Stimulated activated CD4-positive, alpha-beta T cell treated with anti-CD3 and anti-CD28 coated beads, Interleukin-2, amount 100 ng/mL, for 48 hours (primary cell): ENCODE data around the gene SND1.
A peak's percentile ranks its signal among the peaks of the same experiment; 100 is the strongest.

Experiments
- DNase-seq, 2 donors: peaks; one replicate each; pipeline ENCODE4 v3.0.0-alpha.2; 2020

The SND1 gene

DNA sequence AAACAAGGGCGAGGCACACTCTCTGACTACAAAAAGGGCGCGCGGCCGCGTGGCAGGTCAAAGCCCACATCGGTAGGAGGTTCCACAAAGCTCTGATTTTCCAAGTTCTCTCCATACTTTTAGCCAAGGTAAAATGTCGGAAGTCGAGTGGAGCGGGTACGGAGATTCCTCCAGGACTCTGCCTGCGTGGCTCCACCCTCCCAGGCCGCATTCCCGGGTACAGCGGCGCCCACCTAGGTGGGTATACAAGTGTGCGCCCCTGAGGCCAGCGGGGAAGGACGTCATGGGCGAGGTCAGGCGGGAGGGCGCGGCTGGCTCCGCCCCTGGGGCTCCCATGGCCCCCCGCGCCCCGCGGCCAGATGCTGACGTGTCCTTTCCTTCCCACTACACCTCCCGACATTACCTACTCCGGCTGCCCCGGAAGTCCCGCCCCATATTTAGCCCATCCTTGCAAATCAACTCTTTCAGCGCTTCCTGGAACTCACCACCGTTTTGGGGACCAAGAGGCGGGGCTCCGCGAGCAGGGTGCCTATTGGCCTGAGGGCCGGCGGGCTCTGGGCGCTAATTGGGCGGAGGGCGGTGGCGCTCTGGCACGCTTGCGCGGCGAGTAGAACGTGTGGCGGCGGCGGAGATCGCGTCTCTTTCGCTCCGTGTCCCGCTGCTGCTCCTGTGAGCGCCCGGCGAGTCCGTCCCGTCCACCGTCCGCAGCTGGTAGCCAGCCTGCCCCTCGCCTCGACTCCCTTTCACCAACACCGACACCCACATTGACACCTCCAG lies at the start of gene SND1:
Gene SND1 (plus strand): TSS at position 639 of the 777 bp plus-strand sequence. CDS start 180 bp downstream, outside the sequence.
- peak; percentile 93 to 96 for DNase-seq

DNA sequence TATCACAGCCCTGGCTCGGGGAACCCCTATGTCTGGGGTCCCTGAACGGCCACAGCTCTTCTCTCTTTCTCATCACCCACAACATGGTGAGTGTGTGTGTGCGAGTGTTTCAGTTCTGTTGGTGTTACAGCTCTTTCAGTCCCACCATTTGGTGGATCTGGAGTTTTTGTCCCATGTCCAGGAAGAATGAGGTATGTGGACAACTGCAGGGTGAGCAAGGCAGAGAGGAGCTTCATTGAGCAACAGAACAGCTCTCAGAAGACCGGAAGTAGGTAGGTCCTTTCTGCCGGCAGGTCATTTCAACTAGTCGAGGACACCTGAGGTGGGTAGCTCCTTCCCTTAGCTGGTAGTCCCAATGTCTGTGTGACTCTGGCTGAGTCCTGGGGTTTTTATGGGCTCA lies 43.5 kb upstream of the SND1 start:
- no peak for DNase-seq

DNA sequence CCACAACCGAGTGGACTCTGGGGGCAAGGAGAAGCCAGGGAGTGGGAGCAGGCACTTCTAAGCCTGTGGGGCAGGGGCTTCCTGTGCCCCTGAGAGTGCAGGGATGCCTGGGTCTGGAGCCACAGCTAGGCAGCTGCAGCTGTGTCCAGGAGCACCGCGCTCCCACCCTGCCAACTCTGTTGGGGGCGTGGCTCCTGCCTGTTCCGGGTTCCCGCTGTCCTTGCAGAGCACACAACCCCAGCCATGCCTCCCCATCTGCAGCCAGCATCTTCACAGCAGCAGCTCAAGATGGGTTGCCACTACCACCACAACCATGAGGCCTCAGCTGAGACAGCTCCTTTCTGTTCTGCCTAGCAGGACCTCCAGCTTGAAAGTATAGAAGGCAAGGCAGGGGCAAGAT lies 42.7 kb upstream of the SND1 start:
- DNase-seq = no peak

DNA sequence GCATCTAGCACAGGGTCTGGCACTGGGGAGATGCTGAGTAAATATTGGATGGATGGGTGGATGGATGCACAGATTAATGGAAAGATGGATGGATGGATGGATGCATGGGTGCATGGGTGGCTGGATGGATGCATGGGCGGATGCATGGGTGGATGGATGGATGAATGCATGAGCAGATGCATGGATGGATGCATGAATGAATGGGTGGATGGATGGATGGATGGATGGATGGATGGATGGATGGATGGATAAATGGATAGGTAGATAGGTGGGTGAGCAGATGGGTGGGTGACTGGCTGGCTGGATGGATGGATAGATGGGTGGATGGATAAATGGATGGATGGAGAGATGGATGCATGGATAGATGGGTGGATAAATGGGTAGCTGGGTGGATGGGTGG lies 39.7 kb upstream of the SND1 start:
- no peak for DNase-seq

DNA sequence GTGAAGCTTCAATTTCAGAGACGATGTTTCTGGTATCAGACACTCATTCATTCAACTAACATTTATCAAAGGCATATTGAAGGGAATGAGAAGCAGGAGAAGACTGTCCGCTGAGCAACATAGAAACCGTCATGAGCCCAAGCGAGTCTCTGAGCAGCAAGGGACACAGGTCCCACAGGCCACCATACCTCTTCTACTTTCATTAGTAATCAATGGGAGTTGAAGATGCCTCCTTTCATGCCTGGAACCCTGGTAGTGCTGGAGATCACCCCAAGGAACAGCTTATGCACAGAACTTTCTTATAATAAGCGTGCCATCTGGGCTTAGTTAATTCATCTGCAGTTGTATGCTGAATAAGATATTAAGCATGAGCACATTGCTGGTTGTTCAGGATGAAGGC lies 35.3 kb upstream of the SND1 start:
- no peak for DNase-seq

DNA sequence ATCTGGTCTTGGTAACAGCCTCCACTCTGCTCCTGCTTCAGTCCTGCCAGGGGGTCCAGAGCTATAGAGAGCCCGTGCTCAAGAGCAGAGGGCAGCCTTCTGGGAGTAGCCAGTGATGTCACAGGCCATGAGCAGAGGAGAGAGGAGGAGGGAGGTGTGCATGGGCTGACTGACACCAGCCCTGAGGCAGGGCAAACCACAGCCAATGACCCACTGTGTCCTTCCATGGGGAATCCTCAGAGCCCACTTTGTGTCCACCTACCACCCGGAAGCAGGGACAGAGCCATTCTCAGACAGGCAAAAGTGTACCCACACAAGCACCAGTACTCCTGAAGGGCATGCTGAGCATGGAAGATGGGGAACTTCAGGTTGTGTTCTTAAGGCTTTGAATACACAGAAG lies 34.0 kb upstream of the SND1 start, which contains the start of gene PAX4:
Gene PAX4 (minus strand): TSS at position 101 of the 400 bp plus-strand sequence. CDS start 2,214 bp downstream, outside the sequence.
- no peak for DNase-seq

DNA sequence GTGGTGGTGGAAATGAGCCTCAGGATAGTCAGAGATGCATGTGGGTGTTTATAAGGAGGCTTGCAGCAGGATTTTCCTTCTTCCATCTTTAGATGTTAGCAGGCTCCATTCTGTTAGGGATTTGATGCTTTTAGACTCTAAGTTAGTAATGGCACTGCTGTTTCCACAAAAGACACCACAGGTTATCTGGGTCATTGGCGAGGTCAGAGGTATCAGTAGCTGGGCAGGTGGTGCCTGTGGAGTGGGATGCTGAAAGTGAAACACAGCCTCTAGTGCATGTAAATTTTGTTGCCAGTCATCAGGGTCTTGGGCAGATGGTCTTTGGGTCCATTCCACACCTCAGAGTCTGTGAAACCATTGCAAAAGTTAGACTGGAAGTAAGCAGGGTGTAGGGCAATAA lies 33.2 kb upstream of the SND1 start:
- no peak for DNase-seq

DNA sequence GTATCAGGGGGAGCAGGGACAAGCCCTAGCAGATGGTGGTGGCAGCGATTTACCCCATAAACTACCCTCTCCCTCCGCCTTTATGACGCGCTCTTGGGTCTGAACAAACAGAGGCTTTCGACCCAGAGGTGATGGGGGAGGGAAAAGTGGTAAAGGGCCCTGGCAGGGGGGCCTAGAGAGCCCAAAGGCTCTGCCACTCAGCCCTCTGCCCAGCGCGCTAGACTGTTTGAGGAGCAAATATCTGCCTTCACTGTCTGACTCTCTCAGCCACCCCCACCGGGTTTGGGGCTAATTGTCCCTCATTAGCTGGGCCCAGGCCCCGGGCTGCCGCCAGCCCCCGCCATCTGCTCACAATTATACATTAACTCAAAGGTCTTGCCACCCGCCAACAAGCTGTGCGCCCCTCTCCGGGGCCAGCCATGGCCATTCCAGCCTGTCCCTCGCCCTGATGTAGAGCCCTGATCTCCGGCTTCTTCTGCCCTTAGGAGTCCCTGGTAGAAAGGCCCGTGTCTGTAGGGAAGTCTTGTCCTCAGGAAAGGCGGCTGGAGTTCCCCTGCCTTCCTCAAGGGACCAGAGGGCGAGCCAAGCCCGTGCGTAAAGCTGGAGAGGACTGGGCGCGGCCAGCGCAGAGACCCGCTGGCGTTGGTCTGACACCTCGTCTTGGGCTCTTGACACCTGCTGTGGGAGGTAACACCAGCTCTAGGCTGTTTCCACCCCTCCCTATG lies 32.2 kb upstream of the SND1 start:
- no peak for DNase-seq

DNA sequence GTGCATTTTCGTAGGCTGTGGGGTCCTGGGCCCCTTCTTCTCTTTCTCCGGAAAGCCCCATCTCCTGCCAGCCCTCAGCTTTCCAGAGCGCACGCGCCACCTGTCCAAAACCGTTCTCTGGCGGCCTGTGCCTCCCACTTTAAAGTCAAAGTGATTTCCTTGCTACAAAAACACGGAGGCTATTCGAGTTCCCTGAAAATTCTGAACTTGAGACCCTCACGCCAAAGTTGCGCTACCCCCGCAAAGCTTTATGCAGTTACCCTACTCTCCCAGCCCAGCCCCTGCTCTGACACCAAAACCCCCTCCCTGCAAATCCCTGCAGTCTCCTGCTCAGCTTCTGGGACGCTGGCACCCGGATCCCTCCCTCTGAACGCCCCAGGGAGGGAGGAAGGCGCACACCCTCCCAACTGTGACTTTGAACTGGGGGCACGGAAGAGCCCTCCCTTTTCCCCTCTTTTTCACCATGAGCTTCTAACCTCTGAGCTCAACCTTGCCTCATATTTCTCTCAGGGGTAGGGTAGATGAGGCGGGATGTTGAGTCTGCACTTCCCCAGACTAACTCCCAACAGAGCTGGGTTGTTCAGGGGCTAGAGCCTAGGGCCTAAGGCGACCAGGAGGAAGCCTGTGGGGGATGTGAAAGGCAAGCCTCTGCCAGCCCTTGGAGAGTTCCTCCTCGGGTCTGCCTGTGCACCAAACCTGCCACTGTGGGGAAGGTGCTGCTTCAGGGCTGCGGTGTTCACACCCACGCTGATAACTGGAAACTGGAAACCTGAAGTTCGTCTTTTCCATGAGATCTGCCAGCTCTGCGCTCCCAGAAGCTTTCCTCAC lies 31.4 kb upstream of the SND1 start:
- DNase-seq = no peak

DNA sequence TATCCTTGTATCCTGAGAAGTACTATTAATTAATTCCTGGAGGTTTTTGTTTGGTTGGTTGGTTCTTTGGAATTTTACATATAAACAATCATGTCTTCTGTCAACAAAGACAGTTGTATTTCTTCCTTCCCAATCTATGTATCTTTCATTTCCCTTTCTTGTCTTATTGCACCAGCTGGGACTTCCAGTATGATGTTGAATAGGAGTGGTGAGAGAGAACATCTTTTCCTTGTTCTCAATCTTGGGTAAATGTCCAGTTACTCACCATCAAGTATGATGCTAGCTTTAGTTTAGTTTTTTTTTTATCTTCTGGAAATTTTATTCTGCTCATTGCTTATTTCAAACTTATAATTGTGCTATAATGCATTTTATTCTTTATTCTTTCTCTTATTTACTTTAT lies 26.7 kb upstream of the SND1 start:
- no peak for DNase-seq

DNA sequence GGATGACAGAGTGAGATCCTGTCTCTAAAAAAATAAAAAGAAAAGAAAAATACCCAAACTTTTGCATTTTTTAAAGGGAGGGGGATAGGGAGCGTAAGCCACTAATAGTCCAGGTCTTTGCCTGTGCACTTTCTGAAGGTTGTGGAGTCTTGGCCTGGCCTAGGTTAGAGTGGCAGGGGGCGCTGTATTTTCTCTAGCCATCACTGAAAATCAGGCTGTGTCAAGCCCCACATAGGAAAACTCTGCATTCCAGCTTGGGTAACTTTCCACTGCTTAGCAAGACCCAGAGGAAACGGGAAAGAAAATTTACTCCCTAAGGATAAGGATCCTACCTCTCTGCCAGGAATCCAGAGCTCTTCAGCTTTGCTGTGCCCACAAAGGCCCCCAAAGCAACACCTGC lies 23.5 kb upstream of the SND1 start:
- DNase-seq = no peak

DNA sequence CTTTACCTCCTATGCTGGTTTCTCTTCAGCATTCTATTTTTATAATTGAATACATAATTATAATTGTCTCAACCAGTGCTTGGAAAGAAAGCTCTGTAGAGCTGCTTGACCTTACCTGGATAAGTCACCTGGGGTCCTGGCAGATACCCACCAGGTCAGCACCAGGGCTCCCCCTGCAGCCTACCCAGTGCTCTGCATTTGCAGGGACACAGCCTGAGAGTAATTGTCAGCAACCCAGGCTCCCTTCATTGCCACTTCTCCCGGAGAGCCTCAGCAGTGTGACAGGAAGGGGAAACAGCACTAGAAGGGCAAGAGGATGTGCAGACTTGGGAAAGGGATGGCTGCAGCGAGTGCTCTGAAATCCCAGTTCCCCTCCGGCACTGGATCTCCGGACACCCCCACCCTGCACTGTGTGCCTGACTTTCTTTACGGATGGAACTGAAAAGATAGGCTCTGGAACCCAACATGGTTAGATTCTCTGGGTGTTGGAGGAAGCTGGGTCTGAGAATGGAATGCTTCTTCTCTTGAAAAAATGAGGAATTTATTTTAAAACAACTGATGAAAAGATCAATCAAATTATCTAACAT lies 22.6 kb upstream of the SND1 start:
- DNase-seq = peak in 1 of 2 donors; percentile 38

DNA sequence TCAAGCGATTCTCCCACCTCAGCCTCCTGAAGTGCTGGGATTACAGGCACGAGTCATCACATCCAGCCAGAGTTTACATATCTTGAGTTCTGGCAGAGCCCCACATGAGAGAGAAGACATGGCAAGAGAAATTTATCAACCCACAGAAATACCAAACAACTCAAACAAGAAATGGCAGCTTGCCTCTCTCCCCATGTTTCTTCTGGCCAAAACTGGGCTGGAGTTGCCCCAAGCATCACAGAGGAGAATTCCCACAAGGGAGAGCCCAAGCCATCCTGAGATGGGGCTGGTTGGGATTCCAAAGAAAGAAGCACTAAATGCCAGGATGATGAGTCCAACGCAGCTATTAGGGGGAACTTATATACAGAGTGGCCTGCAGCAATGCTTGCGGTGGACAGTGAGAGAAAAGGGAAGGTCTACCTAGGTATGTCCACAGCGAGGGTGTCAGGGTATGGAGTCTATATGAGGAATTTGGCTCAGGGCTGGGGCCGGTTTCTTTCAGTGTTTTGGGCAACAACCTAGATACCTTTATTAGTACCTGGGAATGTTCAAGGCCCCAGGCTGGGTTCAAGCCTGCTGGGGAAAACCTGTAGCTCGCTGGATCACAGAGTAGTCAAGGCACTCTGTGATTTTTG lies 19.6 kb upstream of the SND1 start:
- no peak for DNase-seq

DNA sequence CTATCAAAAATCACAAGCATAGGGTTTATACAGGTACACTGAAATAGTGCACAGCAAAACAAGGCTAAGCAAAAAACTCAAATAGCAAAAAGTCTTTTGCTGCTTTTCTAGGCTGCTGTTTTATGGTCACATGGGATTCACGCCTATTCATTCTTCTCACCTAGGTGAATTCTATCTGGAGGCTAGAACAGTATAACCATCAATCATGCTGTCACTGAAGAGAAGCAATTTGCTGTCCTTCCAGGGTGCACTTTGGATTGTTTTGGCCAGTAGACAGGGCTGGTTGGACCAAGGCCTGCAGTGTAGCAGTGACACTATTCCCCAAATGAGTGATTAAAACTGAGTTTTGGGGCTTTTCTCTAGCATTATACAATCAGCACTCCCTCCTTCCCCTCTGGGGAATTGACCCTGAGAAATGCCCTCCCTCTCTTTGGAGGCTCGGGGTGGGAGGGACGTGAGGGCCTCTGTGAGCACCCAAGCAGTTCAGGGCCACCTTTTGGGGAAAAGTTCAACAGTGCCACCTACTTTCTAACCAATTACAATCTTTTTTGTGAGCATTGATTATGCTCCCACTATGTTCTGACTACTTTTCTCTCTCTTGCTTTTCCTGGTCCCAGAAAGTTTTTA lies 16.2 kb upstream of the SND1 start:
- DNase-seq = no peak

DNA sequence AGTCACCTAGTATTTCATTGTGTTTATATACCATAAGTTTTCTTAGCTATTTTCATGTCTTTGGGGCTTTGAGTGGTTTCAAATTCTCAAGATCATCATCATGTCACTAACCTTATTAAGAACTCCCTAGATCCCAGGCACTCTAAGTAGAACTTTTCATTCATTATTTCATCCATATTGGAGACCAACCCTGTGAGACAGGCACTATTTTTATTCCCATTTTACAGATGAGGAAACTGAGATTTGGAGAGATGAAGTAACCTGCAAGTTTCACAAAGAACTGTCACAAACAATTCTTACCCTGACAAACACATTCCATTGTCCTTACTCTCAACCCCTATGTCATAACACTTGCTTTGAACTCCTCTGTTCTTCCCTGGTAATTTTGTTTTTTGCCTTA lies 13.8 kb upstream of the SND1 start:
- no peak for DNase-seq

DNA sequence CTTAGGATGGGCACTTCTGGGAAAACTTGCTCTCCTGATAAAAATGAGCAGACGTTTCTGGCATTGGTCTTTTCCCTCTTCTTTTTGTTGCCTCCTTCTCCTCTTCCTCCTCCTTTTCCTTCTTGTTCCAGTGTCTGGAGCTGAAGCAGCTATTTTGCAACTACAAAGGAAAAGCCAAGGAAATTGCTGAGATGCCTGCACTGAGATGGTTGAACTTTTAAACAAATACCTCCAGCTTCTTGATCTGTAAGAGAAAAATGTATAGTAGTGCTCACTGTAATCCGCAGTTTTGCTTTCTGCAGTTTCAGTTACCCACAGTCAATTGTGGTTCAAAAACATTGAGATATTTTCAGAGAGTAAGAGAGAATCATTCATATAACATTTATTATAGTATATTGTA lies 7.5 kb upstream of the SND1 start:
- DNase-seq = no peak

DNA sequence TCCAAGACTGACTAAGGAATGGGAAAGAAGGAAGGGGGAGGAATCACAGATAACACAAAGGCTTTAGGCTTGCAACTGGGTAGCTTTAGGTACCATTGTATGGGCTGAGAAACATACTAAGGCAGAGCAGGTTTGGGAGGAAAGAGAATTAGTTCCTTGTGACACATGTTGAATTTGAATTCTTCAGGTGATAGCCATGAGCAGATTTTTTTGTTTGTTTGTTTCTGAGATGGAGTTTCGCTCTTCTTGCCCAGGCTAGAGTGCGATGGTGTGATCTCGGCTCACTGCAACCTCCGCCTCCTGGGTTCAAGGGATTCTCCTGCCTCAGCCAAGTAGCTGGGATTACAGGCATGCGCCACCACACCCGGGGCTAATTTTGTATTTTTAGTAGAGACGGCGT lies 4.4 kb upstream of the SND1 start:
- no peak for DNase-seq

DNA sequence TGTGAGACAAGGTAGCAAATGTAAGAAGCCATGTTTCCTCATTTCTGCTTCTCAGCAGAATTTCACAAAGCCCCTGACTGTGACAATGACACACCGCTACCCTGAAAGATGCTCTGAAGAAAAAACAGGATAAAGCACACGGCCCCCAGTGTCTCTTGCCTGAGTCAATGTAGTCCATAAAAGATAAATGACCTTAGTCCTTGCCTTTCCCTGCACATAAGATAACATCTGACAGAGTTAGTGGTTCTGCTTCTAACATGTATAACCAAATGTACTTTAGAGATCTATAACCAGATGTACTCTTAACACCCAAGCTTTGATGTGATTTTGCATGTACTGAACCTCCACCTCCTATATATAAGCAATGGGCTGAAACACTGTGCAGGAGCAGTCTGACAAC lies 3.0 kb upstream of the SND1 start:
- DNase-seq = no peak

DNA sequence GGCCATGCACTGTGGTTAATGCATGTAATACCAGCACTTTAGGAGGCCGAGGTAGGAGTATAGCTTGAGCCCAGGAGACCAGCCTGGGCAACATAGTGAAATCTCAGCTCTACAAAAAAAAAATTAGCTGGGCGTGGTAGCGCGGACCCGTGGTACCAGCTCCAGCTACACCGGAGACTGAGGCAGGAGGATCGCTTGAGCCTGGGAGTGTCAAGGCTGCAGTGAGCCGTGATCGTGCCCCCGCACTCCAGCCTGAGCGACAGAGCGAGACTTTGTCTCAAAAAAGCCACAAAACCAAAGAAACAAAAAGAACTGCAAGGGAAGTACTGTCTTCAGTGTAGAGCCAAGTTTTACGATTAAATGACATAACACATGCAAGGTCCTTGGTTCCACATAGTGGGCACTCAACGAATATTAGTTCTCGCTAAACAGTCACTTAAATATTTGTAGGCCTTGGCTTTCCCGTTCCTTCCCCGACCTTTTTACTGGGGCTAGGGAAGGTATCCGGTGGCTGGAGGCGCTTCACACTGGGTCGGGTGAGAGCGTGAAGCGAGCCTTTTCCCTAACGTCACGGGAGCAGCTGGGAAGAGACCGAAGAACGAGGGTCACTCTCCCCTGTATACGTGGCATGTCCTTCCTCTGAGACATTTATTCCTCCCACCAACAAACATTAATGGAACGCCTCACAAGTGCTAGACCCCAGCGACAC lies 993 bp upstream of the SND1 start:
- peak in 1 of 2 donors; percentile 2 for DNase-seq

DNA sequence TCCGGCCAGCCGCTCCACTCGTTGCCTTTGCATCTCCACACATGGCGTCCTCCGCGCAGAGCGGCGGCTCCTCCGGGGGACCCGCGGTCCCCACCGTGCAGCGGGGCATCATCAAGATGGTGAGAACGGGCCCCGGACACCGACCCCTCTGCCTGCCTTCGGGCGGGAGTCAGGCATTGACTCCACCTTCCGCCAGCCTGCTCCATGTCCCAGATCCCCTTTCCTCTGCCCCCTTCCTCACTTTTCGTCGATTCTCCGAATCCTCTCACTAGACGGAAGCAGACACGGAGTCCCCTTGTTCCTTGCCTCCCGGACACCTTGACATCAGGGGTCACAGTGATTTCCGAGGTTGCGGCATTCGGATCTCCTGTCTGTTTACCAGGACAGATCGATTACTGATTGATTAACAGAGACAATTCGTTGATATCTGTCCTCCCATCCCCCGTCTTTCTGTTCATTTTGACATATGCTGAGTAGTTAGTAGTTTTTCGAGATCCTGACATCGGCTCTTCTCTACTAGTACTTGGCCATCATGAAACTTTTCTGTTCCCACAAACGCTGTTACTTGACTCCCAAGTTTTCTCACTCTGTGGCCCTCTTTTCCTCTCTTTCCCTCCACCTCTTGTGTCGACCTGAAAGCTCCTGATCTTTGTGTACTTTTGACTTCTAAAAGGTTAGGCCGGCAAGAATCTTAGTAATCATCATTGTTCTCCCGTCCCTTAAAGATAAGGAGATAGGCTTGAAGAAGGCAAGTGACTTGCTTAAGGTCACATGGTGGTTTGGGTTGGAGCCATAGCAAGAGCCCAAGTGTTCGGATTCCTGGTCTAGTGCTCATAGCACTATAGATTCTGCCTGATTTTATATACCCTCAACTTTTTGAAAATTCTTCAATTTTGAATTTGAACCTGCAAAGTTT lies 597 bp downstream of the SND1 start:
- DNase-seq = peak in 1 of 2 donors; percentile 11
